Sciatic nerve (tissue), 2 donors: Measurements from ENCODE around the gene BMP10. TPM values are rescaled to one million over a fixed set of nuclear protein-coding genes. Genes with fewer than 3 reads are reported as not detected.
"Not testable (repeated sequence)": the region's sequence is repeated elsewhere in the genome, so short reads cannot be mapped to it uniquely, and the experiment has no call there.

ENCODE experiments used
- ATAC-seq: fragments of 200-7000 bp; cut with Tn5 transposase; one replicate; pipeline ENCODE4 v1.9.1; 2020; ENCODE audit warnings: mild to moderate bottlenecking, moderate library complexity
- DNase-seq: peaks from one replicate; pipeline ENCODE4 v3.0.0-alpha.2; 2020; ENCODE audit warnings: low spot score
- intact Hi-C: fragments of 100-400 bp; cut with DNase I; formaldehyde crosslinking; loops from one replicate; pipeline ENCODE4 v1.14.2; 2022
- total RNA-seq: library from RNA; stranded (reverse); fragmentation: NEBNext Ultra II Directional; extraction: Animal tissue kit (Norgen Biotek cat#: 25700); gene quantifications from one replicate; pipeline ENCODE4 v1.2.1, GENCODE V29; 2021
- donor health status: DM: no; HTN: no; CAD: no.
- donor health status: DM: no; HTN: no; CAD: no.

The BMP10 gene
- total RNA-seq, 1 donor from 2014 or later, result not detected

- intact Hi-C loops, result no loop called here
- no peak for DNase-seq
- ATAC-seq, result no peak
Observed at GRCh38 chr2:68901199-68901514, 30.0 kb upstream of the BMP10 start.

DNA sequence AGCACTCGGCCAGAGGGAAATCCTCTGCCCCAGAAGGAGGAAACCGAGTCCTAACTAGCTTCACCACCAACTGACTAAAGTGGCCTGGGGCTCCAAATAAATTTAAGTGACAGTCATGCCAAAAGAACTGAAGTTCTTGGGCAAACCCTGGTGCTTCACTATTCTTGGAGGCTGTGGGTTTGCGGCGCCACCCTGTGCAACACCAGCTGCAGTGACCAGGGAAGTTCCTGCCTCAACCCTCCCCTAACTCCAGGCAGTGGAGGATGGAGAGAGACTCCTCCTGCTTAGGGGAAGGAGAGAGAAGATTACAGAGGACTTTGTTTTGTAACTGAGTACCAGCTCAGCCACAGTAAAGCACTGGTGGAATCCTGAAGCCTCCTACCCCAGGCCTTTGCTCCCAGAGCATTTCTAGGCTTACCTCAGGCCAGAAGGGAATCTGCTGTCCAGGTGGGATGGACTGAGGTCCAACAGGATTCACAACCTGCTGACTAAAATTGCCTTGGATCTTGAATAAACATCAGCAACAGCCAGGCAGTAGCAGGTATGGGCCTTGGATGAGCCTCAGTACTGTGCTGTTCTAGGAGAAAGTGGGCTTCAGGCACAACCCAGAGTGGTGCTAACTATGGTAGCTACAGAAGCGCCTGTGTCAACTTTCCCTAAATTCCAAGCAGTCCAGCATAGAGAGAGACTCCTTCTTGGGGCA is 29.4 kb upstream of the BMP10 start:
- intact Hi-C loops, result no loop called here
- DNase-seq (no peak), ATAC-seq (no peak)

GRCh38 chr2:68895981-68896380 is 24.8 kb upstream of the BMP10 start:
- ATAC-seq, intact Hi-C loops, DNase-seq: not testable (repeated sequence)

- intact Hi-C loops, result no loop called here
- ATAC-seq (no peak), DNase-seq (no peak)
Observed at GRCh38 chr2:68889500-68889899, 18.3 kb upstream of the BMP10 start.

GRCh38 chr2:68889021-68889420 is 17.8 kb upstream of the BMP10 start:
- ATAC-seq (no peak), DNase-seq (no peak)
- intact Hi-C loops, result no loop called here

DNA sequence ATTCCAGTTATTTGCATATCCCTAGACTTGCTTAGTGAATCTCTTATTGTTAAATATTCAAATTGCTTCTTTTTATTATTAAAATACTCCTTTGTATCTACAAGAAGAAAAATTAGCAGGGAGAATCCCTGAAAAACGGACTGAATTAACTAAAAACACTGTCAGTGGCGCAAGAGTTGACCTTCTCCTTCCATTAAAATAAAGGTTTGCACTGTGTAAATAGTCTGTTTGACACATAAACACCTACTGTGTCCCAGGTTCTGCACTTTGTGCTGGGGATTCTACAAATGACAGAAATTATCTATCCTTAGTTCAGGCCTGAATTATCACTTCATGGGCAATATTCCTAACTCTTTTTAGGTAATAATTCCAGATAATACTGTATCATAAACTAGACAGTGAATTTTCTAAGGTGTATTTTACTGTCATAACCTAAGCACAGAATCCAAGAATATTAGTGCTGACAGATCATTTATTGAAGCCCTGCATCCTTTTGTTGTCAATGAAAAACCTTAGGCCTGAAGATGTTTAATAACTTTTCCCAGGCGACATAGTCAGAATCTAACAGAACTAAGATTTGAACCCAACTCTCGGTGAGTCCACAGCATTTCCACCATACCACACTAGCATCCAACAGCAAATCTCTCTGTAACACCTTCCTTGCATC is 17.0 kb upstream of the BMP10 start:
- no peak for ATAC-seq
- DNase-seq, result no peak
- intact Hi-C loops, result no loop called here

DNA sequence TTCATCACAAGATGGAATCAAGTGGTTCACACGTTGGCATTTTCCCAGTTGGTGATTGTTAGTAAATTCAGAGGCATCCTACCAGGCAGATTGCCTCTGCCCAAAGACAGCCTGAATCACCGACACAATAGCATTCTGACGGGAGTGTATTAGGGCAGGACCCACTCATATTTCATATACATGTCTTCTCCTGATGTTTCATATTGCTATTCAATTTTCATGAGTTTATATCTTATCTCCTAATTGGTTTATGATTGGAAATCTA is 14.5 kb upstream of the BMP10 start:
- no peak for ATAC-seq
- DNase-seq, result no peak
- intact Hi-C loops, result no loop called here

DNA sequence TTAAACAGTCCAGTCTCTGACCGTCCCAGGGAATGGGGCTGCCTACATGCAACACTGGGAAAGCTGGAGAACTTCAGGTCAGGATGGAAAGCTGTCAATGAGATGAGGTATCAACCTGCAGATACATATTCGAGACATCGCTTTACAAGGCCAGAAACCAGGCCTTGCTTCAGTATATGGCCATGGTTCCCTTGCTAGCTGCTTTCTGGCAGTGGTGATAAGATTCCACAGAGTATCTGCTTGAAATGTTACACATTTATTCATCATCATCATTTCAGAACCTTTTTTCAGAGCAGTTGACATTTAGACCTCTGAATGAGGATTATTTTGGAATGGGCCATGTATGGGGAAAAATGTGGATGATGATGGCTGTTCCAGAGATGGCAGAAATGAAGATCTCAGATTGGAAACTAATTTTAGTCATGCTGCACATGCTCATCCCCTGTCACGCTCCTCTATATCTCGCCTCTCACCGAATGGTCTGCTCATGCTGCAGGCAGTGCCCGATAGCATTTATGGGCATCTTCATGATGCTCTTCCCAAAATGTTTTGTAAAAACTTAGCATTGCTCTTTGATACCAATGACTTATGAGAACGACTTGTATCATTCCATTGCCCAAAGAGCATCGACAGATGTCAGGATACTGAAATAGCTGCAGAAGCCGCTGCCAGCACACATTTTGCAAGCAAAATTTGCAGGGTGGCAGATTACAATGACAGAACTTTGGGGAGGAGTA is 14.0 kb upstream of the BMP10 start:
- ATAC-seq, result no peak
- intact Hi-C loops, result no loop called here
- DNase-seq, result no peak

DNA sequence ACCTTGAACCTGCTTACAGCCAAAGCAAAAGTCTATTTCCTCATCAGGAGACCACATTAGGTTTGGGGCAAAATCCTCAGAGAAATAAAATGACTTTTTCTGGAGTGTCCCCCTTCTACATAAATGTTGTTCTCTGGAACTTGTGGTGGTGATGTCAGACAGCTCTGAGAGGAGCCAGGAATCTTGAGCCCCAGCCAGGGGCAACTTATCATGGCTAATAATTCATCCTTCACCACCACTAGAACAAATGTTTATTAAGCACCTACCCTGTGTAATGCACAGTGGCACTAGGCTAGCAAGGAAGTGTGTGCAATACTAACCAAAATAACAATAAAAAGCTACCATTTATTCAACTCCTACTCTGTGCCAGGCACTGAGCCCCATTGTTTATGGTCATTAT is 9.0 kb upstream of the BMP10 start:
- DNase-seq (no peak), ATAC-seq (no peak)
- intact Hi-C loops, result no loop called here

DNA sequence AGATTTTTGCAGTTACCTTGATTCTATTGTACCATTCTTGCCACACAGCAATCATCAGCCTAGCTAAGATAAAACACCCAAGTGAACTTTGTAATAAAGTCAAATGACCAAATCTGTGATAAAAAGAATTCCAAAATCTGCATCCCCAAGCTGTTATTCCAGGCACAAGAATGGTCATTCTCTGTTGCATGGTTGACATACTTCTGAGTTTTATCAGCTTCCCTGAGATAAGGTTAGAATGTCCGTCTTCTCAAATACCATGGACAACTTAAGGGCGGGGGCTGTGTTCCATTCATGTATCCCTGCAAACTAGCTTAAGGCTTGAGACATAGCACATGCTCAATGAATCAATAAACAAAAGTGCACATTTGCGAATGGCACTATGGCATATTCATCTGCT is 8.1 kb upstream of the BMP10 start:
- ATAC-seq, result no peak
- intact Hi-C loops, result no loop called here
- DNase-seq, result no peak

DNA sequence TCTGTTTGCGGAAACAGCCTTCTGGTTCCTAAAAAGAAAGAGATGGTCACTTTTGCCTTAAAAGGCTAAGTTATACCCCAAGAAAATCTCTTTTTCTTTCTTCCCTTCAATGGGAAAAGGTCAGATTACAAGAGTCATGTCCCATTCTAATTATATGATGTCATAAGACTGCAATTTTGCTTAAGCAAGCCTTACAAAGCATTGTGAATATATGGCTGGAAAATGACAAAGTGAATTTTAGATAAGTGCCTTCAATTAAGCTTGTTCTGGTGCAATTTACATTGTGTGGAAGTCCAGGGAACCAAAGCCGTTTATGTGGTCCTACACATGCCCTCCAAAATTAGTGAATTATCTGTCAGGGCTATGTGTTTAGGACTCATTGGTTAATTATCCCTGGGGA is 7.6 kb upstream of the BMP10 start:
- intact Hi-C loops, result no loop called here
- no peak for DNase-seq
- no peak for ATAC-seq

DNA sequence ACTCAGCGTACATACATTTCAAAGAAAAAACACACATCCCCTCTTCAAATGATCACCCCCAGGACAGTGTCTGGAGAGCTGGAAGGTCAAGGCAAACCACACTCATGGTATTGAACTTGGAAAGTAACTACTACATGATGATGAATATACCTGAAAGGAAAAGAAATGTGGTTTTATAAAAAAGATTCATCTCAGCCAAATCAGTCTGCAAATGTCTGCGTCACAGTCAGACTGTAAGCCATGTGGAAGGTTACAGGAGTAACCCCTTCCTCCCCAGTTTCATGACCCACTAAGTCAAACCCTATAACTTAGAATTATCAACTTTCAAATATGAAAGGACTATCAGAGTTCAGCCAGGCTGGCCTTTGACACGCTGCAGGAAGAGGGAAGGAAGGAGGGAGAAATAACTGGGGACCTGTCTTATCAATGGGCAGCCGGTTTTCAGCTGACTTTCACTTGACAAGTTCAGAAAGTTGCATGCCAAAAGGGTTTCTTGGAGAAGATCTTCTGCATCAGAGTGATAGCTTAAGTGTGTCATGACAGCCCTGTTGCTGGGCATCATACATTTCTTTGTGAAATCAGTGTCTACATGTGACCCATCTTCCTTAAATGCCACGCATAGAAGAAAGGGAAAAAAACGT is 7.0 kb upstream of the BMP10 start:
- DNase-seq (no peak), ATAC-seq (no peak)
- intact Hi-C loops, result no loop called here

DNA sequence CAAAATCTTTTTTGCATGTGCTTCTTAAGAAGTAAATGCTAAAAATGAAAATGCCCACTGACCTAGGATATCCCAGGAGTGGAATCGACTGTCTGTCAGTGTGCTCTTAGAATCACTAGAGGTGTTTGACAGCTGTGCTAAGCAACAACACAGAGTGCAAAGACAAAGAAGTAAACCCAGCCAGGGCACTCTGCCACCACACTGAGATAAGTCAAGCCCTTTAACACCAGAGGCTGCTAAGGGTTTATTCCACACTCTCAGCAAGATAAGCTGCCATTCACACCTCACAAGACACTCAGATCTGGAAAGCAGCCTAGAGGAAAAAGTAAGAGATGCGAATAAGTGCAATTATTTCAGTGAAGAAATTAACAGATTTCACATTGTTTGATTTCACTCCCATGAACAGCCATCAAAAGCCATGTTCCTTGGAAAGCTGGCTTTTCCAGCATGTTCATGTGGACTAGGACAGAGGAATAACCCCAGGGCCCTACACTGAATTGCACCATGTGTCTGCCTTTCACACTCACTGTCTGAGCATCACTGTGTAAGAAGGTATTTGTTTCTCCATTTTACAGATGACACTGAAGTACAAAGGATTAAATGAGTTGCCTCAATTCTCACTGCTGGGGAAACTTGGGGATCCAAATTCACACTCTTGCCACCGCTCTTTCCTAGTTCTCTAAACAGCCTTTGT is 6.0 kb upstream of the BMP10 start:
- intact Hi-C loops, result no loop called here
- ATAC-seq (no peak), DNase-seq (no peak)

DNA sequence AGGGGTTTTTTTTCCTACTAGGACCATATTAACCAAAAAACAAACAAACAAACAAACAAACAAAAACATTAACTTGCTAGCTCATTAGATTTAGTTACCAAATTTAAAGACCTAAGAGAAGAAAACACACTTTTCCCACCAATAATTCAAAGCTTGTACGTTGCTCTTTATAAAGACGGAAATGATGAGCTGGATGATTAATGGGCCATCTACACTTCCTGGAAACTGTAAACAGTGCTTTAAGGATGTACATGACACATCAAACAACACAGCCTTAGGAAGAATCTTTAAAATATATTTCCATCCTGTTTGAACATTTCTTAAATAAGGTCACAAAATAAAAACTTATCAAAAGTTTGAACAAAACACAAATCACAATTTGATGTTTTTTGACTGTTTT is 982 bp downstream of the BMP10 start:
- intact Hi-C loops, result no loop called here
- ATAC-seq, result no peak
- DNase-seq, result no peak

DNA sequence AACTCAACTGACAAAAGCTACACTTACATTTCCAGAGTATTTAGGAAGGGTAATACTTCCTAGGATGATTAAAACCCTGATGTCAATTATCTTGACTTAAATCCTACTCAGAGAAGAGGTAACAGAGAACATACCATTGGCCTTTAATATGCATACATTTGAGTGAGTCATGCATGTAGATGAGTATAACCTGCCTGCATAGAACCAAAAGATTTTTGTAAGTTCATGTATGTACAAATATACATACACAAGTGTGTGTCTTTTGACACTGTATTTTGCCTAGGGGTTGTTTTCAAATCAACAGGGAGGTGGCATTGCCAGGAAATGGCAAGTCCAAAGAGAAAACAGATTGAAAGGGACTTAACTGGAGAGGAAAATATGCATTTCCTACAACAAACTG is 6.1 kb downstream of the BMP10 start:
- DNase-seq (no peak), ATAC-seq (no peak)
- intact Hi-C loops, result no loop called here

DNA sequence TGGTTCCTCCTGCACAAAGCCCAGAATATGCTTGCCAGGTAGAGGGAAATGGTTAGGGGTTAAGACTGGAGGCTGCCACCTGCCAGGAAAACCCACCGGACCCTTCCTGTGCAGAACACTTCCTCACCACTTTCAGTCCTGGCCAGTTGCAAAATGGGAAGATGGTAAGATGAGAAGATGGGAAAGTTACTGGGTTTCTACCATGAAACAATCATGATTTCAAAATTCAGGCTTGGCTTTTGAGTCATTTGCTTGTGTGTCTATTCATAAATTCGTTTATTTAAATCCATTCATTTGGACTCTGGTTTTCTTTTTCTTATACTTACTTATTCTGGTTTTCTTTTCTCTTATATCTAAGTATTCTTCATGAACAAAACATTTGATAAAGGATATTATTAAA is 7.2 kb downstream of the BMP10 start:
- ATAC-seq, result no peak
- intact Hi-C loops, result no loop called here

DNA sequence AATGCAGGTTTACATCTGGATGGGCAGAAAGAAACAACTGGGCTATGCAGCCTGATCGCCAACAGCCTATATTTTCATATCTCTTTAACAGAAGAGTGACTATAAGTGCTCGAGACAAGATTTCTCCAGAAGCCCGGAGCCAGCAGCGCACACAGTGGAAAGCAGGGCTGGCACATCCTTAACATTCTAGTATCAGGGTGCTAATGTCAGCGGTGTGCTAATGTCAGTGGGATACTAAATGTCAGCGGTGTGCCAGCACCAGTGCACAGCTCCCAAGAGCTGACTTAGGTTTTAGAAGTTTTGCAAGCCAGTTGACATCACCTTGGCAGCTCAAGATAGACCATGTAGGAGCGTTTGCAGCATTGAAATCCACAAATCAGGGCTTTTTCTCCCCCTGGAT is 8.3 kb downstream of the BMP10 start:
- ATAC-seq, result no peak
- no peak for DNase-seq
- intact Hi-C loops, result no loop called here

More for the DNA sequence above, 7.2 kb downstream of the BMP10 start:
- DNase-seq, result no peak

DNA sequence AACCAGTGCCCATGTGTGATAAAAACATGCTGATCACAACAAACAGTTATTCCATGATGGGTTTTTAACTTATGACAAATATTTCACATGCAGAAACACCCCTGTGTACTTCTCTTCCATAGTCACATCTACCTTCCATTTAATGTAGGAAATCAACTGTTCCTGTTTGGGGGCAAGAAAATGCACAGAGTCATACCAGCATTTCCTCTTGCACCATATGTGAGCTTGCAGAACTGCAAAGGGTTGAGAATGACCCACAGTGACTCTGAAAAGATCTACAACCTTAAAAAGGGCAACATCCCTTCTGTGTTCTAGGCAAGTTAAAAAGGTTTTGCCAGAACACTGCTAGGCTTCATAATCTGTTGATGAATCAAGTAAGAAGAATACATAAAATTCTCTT is 9.9 kb downstream of the BMP10 start:
- ATAC-seq (no peak), DNase-seq (no peak)
- intact Hi-C loops, result no loop called here

DNA sequence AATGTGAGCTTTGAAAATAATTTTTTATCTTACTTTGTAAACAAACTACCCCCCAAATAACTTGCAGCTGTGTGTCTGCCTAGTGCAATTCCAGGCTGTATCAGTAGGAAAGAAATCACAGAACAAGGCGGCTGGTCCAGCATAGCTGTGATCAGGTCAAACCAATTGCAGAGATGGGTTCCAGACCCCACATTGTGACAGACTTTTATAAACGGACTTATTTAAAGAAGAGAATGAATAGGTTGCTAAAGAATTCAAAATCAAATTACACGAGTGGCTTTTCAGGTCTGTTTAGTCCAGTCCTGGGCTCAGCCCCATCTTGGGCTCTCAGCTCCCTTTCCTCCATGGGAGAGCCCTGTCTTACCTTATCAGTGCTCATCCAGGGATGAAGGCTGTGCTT is 11.1 kb downstream of the BMP10 start:
- DNase-seq (no peak), ATAC-seq (no peak)
- intact Hi-C loops, result no loop called here
